ENCODE measurements around the gene WFS1. TPM values are rescaled to one million over a fixed set of nuclear protein-coding genes. Genes with fewer than 3 reads are reported as not detected.

Gene WFS1
- total RNA-seq, 2 donors from 2014 or later, result 48.9 to 52.6 TPM

DNA sequence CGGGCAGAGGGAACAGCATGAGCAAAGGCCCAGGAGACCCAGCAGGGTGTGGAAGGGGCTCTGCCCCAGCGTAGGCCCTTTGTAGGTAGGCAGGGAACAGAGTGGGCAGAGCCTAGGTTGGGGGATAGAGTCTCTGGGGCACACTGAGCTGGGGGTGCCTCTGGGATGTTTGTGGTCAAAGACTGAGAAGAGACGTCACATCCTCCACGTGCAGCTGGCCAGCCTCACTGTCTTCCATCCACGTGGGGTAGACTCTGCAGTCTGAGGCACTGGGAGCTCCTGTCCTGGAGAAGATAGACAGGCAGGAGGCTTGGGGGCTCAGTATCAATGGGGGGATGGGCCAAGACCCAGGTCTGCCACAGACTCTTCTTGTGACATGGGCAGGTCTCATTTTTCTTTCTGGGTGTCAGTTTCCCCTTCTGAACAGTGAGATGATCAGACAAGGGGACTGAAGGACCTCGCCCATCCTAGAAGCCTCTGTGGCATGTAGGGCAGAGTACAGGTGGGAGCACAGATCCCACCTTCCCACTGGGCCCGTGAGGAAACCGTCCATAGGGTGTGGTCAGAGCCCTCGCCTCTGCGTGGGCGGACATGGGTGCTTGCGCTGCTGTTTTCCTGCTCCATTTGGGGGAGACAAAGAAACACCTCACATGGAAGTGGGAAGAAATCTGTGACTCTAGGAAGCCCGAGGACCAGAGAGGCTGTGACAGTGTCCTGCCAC lies 22.9 kb downstream of the WFS1 start:
- no peak for DNase-seq (ENCODE audit: low spot score)
- intact Hi-C loops (cut with DNase I), result no loop called here

DNA sequence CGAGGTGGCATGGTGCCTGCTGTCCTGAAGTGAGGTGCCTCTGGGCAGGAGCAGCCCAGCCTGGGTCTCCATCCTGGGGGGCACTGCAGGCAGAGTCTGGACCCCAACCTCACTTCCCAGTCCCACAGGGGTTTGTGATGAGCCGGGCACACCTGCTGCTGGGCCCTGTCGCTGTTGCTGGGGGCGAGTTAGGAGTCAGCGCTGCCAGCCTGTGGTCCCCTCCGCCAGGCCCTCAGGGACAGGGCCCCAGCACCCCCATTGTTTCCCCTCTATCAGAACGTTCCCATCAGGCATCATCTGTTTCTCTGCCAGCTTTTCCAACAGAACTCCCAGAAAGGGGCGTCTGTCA lies 23.4 kb downstream of the WFS1 start:
- DNase-seq (ENCODE audit: low spot score), result no peak
- intact Hi-C loops (cut with DNase I), result no loop called here

DNA sequence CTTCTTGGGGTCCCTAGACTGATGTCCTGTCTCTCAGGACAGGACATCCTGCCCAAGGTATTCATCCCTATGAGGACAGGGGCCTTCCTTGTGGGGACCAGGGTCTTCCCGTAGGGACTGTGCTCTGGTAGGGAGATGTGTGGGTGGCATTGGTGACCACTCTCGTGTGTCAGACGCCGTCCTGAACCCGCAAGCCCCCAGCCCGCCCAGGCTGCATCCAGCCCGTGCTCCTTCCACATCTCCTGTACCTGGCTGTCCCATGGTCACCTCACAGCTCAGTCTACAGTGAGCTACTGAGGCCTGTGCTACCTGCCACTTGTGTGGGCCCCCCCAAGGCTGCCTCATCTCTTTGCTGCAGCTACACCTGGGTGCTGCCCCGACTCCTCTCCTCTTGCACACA lies 24.0 kb downstream of the WFS1 start:
- DNase-seq (ENCODE audit: low spot score), result no peak
- intact Hi-C loops (cut with DNase I), result no loop called here

DNA sequence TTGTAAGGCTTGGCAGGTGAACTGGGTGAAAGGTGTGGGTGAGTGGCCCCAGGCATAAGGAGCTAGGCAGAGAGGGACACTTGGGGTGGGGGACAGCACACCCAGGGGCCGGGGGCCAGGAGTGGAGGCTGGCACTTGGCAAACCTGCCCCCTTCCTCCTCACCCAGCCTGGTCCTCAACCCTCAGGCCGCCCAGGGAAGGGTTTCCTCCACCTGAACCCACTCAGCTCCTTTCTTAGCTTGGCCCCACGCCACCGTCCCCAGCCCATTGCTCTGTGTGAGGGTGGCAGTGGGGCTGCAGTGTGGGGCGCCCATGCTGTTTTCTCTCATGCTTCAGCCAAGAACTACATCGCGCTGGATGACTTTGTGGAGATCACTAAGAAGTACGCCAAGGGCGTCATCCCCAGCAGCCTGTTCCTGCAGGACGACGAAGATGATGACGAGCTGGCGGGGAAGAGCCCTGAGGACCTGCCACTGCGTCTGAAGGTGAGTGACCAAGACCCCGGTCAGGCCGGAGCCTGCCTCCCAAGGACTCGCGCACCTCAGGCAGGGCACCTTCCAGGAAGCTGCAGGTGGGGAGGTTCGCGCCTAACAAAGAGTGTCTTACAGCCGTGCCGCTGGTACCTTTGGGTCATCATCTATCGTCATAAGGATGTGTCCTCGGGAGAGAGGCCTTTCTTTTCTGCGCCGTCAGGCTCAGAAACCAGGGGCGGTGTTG lies 25.2 kb downstream of the WFS1 start:
- DNase-seq (ENCODE audit: low spot score), result no peak
- intact Hi-C loops (cut with DNase I), result no loop called here

DNA sequence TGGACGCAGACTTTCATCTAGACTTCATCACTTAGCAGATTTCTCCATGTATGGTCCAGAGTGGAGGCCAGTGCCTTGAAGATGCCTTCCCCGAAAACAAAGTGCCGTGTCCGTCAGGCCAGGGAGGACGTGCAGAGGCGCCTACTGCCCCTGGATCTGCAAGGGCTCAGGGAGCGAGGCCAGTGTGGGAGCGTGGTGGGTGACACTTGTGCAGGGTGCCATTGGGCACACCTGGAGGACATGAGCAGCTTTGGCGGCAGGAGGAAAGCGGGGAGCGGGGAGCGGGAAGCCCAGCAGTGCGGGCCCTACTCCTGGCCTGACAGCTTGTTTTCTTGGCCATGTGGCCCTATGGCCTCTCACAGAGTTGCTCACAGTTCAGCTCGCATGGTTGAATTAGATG lies 25.8 kb downstream of the WFS1 start:
- no peak for DNase-seq (ENCODE audit: low spot score)
- intact Hi-C loops (cut with DNase I), result no loop called here

DNA sequence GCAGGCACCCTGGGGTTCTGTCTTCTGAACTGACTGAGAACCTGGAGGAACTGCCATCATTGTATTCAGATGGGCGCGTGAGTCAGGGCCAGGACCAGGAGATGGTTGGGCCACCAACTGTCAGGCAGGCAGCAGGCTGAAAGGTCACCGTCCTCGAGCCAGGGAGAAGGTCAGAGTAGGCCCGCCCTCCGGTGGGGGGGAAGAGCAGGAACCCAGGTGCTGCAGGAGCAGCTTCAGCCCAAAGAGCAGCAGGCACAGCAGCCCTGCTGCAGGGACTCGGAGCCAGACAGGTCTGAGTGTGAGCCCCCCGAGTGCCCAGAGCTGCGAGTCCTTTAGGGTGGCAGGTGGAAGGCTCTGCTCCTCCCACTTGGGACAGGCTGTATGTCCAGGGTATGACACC lies 26.4 kb downstream of the WFS1 start:
- intact Hi-C loops (cut with DNase I), result no loop called here
- DNase-seq (ENCODE audit: low spot score), result no peak

DNA sequence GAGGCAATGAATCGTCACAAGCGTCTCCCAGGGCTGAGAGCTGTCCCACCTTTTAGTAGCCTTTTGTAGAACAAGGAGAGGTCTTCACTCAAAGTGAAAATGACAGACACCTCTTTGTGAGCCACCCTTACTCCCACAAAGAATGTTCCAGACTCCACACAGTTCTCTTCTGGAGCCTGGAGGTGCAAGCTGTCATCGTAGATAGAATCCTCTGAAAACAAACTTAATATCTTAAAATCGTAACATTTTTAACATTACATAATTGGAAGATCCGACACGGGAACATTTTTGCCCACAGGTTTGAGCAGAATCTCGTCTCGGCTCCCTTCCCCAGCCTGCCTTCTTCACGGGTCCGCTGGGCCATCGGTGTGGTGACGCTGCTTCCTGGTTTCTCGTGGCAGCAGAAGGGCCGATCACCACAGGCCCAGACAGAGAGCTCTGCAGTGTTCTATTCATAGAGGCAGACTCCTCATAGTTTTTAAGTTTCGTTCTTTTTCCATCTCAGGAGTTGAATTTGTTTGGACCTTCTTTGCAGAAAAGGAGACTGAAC lies 27.7 kb downstream of the WFS1 start:
- intact Hi-C loops (cut with DNase I), result no loop called here
- DNase-seq (ENCODE audit: low spot score), result no peak

DNA sequence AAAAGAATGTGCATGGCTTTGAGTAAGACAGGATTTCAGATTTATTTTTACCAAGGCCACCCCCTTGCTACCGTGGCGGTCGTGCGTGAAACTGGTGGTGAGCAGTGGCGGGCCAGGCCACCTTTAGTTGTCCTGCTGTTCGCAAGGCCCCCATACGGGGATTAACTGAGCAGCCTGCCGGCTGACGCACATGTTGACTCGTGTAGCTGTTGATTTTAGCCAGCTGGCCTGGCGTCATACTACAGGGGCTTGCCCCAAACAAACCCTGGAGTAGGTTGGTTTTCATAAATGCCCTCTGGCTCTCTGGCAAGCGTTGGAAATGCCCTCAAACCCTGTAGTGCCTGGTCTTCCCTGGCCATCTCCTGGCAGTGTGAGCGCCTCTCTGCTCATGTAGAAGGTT lies 28.4 kb downstream of the WFS1 start:
- intact Hi-C loops (cut with DNase I), result no loop called here
- DNase-seq (ENCODE audit: low spot score), result no peak

DNA sequence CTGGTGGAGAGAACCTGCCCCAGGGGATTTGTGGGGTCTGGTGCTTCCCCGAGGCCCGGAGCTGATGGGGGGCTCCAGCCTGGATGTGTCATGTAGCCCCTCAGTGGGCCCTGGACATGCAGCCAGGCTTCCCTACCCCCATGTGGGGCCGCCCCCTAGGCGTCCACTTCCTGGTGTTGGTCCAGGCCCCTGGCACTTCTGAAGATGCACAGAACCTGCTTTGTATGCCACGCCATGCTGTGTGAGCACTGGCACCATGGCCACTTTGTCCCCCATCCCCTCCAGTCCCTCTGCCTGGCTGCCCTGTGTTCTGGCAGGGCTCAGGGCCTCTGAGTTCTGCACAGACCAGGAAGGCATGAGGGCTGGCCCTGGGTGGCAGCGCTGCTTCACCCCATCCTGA lies 29.2 kb downstream of the WFS1 start:
- no peak for DNase-seq (ENCODE audit: low spot score)
- intact Hi-C loops (cut with DNase I), result no loop called here

DNA sequence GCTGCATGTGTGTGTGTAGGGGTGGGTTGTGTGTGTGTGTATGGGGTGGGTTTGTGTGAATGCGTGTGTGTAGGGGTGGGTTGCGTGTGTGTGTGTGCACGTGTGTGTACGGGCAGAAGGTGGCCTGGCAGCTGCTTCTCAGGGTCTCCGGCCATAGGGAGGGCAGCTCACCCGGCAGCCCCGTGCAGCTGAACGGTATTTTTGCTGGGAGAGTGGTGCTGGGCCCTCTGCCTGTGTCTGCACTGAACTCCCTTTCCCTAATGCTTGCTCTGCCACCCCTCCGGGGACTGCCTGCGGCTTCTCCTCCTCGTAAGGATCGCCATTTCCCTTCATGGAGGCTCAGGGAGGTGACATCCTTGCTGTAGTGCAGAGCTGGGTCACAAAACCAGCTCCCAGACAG lies 30.2 kb downstream of the WFS1 start:
- intact Hi-C loops (cut with DNase I), result no loop called here
- no peak for DNase-seq (ENCODE audit: low spot score)

DNA sequence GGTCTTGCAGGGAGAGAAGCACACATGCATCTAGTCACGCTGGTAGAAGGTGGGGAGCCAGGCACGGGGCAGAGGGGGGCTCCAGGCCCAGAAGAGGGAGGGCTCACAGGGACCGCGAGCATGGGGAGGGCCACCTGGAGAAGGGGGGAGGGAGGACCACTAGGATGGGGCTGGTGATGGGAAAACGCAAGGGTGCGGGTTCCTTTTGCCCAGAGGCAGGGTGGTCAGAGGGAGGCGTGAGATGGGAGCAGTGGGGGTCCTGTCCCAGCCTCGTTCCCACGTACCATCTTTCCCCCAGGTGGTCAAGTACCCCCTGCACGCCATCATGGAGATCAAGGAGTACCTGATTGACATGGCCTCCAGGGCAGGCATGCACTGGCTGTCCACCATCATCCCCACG lies 30.7 kb downstream of the WFS1 start:
- intact Hi-C loops (cut with DNase I), result no loop called here
- DNase-seq (ENCODE audit: low spot score), result no peak

DNA sequence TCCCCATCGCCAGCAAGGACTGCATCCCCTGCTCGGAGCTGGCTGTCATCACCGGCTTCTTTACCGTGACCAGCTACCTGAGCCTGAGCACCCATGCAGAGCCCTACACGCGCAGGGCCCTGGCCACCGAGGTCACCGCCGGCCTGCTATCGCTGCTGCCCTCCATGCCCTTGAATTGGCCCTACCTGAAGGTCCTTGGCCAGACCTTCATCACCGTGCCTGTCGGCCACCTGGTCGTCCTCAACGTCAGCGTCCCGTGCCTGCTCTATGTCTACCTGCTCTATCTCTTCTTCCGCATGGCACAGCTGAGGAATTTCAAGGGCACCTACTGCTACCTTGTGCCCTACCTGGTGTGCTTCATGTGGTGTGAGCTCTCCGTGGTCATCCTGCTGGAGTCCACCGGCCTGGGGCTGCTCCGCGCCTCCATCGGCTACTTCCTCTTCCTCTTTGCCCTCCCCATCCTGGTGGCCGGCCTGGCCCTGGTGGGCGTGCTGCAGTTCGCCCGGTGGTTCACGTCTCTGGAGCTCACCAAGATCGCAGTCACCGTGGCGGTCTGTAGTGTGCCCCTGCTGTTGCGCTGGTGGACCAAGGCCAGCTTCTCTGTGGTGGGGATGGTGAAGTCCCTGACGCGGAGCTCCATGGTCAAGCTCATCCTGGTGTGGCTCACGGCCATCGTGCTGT lies 31.5 kb downstream of the WFS1 start:
- intact Hi-C loops (cut with DNase I), result no loop called here
- no peak for DNase-seq (ENCODE audit: low spot score)

DNA sequence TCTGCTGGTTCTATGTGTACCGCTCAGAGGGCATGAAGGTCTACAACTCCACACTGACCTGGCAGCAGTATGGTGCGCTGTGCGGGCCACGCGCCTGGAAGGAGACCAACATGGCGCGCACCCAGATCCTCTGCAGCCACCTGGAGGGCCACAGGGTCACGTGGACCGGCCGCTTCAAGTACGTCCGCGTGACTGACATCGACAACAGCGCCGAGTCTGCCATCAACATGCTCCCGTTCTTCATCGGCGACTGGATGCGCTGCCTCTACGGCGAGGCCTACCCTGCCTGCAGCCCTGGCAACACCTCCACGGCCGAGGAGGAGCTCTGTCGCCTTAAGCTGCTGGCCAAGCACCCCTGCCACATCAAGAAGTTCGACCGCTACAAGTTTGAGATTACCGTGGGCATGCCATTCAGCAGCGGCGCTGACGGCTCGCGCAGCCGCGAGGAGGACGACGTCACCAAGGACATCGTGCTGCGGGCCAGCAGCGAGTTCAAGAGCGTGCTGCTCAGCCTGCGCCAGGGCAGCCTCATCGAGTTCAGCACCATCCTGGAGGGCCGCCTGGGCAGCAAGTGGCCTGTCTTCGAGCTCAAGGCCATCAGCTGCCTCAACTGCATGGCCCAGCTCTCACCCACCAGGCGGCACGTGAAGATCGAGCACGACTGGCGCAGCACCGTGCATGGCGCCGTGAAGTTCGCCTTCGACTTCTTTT lies 32.2 kb downstream of the WFS1 start:
- intact Hi-C loops (cut with DNase I), result no loop called here
- no peak for DNase-seq (ENCODE audit: low spot score)

DNA sequence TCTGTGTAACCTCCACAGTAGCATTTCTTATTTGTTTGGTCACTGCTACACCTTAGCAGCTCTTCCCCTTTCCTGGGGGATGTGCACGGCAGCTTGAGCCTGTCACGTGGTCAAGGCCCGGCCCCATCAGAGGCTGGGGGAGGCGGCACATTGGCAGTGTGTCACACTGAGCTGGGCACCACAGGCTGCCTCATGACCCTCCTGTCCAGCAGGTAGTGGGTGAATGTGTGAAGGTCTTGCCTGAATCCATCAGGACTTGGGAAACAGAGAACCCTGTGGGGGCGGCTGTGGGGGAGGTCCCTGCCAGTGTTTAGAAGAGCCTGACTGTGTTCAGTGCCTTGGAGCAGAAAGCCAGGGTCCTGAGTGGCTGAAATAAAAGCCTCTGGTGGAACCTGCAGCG lies 33.2 kb downstream of the WFS1 start:
- intact Hi-C loops (cut with DNase I), result no loop called here

DNA sequence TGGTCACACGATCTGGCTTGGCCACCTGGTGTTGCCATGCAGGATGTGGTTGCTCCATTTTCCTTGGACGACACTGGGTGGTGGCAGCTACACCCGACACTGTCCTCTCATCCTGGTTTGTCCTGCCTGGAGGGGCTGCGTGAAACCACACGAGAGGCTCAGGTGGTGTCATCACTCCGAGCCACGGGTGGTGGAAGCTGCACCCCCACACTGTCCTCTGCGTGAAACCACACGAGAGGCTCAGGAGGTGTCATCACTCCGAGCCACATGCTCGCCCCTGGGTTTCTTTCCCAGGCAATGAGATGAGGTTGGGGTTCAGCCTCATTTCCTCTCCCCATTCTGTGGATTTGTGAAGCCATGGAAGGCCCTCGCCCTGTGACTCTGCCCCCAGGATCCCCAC lies 34.3 kb downstream of the WFS1 start:
- intact Hi-C loops (cut with DNase I), result no loop called here
- DNase-seq (ENCODE audit: low spot score), result no peak

More for the DNA sequence above, 33.2 kb downstream of the WFS1 start:
- no peak for DNase-seq (ENCODE audit: low spot score)

DNA sequence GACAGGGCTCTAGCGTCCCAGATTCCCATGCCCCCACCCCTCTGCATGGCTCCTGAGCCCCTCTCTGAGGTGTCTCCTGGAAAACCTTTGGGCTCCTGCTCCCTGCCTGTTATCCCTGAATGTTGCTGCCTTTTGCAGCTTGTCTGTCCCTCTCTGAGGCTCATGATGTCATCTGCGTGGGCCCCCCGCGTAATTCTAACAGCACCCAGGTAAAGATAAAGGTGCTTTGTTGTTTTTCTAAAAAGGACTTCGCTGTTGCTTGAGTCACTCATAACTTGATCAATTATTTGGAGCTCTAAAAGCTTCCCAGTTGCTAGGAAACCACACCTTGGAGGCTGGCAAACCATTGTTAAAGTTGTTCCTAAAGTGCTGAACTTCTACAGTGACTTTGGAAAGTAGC lies 36.6 kb downstream of the WFS1 start:
- intact Hi-C loops (cut with DNase I), result no loop called here
- no peak for DNase-seq (ENCODE audit: low spot score)

DNA sequence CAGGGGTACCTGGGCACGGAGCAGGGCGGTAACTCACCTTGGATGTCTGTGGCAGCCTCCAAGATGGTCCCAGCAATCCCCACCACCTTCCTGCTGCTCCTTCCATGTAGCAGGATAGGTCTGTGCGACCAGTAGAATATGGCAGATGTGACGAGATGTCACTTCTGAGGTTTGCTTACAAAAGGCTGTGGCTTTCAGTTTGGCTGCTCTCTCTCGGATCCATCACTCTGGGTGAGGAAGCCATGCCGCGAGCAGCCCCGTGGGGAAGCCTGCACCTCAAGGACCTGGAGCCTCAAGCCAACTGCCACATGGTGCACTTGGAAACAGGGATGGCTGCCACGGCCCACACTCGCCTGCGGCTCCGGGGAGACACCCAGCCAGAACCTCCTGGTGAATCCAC lies 37.6 kb downstream of the WFS1 start:
- intact Hi-C loops (cut with DNase I), result no loop called here

DNA sequence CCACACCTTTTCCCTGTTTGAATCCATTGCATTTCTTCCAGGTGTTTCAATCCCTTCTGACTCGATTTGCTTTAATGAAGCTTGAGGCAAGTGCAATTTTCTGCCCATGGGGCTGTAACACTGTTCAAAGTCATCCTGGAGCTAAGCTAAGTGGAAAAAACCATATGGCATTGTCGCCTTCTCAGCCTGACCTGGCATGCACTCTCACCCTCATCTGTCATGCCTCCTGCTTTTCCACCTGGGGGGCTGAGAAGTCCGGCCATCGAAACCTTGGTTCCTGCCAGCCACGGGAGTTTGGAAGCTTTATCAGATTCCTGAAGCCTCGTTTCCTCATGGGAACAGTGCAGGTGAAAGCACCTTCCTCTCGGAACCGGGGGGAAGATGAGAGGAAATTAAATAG lies 38.2 kb downstream of the WFS1 start:
- DNase-seq (ENCODE audit: low spot score), result no peak
- intact Hi-C loops (cut with DNase I), result no loop called here

More for the DNA sequence above, 37.6 kb downstream of the WFS1 start:
- DNase-seq (ENCODE audit: low spot score), result no peak

DNA sequence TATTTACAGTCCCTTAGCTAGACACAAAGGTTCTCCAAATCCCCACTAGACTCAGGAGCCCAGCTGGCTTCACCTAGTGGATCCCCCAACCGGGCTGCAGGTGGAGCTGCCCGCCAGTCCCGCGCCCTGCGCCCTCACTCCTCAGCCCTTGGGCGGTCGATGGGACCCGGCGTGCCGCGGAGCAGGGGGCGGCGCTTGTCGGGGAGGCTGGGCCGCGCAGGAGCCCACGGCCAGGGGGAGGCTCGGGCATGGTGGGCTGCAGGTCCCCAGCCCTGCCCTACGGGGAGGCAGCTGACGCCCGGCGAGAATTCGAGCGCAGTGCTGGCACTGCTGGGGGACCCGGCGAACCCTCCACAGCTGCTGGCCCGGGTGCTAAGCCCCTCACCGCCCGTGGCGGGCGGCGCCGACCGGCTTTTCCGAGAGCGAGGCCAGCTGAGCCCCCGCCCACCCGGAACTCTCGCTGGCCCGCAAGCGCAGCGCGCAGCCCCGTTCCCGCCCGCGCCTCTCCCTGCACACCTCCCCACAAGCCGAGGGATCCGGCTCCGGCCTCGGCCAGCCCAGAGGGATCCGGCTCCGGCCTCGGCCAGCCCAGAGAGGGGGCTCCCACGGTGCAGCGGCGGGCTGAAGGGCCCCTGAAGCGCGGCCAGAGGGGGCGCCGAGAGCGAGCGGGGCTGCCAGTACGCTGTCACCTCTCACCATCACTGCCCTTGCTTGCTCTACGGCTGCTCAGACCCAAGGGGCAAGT lies 39.4 kb downstream of the WFS1 start:
- DNase-seq (ENCODE audit: low spot score), result no peak
- intact Hi-C loops (cut with DNase I), result no loop called here

Measured in posterior vena cava (tissue), 2 donors.